K562 (cell line): Measurements from ENCODE around the gene PEDS1. TPM values are rescaled to one million over a fixed set of nuclear protein-coding genes. Genes with fewer than 3 reads are reported as not detected.

Experiments used
- POLR3G ChIP-seq: IDR thresholded peaks from 2 replicates; pipeline ENCODE4 v1.6.1; 2011; ENCODE audit not compliant: insufficient read length, insufficient replicate concordance; ENCODE audit errors: extremely low read depth
- ZBTB40 ChIP-seq, 2 experiments: fragments of 450-650 bp in 1 of 2; sonication (generic) in 1 of 2; formaldehyde crosslinking in 1 of 2; IDR thresholded peaks; 2 replicates each; pipeline versions ENCODE4 v1.7.1 to v1.9.0; 2016 to 2022; ENCODE audit warnings: inconsistent platforms in 1 of 2, mild to moderate bottlenecking in 1 of 2, missing genetic modification reagents in 1 of 2
- ZNF282 ChIP-seq: sonication (generic); formaldehyde crosslinking; IDR thresholded peaks from 2 replicates; pipeline ENCODE4 v1.8.1; 2023; ENCODE audit warnings: missing genetic modification reagents
- polyA plus RNA-seq, 8 experiments: library from polyadenylated mRNA; depleted of rRNA in 4 of 8; stranded (reverse) in 5 of 8; unstranded in 3 of 8; fragments of >200 nt; fragmentation: Nextera tagmentation in 2 of 8; fragmentation: Illumina TruSeq in 1 of 8; extraction: Ambion mirVana in 2 of 8; extraction: Trizol in 1 of 8; gene quantifications; 2 replicates each; pipeline versions ENCODE4 v1.2.1 to v1.2.3, GENCODE V29; 2011 to 2014; ENCODE audit warnings: inconsistent platforms in 1 of 8, missing spikeins in 1 of 8
- total RNA-seq, 7 experiments: library from RNA; depleted of rRNA in 6 of 7; stranded (reverse); fragments of >200 nt in 6 of 7; fragmentation: Illumina TruSeq in 2 of 7; extraction: Trizol in 2 of 7; gene quantifications; 2 replicates each; pipeline versions ENCODE4 v1.2.1 to v1.2.3, GENCODE V29; 2011 to 2021; ENCODE audit warnings: low replicate concordance in 1 of 7
- TF ChIP-seq, protein P1 (sequence below), 2 experiments: fragments of 450-650 bp; formaldehyde crosslinking in 1 of 2; IDR thresholded peaks; 2 replicates each; pipeline versions ENCODE4 v1.4.0 to v1.6.1; 2014 to 2020; ENCODE audit warnings: mild to moderate bottlenecking in 2 of 2, borderline replicate concordance in 1 of 2, low read depth in 1 of 2
- TF ChIP-seq, protein P2 (sequence below): fragments of 250-450 bp; sonication (Bioruptor Pico); IDR thresholded peaks from 2 replicates; pipeline ENCODE4 v1.6.1; 2021; ENCODE audit warnings: mild to moderate bottlenecking

Gene PEDS1
- total and polyA plus RNA-seq, 9 of the 15 experiments (the other 6 are each of a cell fraction or from before 2014, with no cell fraction given): 2.9 to 38.5 (median 24.2) TPM

DNA sequence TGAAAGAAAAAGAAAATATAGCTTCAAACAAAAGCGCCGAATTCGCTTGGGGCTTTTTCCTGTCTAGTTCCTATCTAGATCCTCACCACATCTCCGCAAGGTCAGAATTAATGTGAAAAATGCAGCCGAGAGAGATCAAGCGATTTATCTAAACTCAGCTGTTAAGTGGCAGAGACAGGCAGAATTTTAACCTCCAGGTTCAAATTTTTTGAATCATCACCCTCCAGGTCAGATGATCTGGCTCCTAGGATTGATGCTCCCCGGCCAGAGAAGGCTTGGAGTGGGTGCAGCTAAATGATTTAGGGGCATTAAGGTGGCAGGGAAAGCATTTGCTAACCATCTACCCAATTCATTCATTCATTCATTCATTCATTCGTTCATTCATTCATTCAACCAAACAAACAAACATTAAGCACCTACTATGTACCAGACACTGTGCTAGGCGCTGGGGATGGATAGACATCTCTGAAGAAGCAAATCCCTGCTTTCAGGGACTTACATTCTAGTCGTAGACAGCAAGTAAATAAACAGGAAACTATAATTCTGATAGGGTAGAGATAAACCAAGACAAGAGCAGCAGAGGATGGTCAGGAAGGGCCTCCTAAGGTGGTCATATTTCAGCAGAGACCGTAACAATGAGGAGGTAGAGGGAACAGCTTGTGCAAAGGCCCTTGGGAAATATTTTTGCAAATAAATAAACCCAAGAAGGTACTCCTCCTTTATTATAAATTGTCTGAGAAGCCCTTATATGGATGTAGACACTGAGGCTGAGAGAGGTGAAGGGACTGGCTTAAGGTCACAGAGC, 39.9 kb downstream of the PEDS1 start (continued):
- TF ChIP-seq ZBTB40 (IDR thresholded peaks at IDR 0.05) (peak; percentile 26; the same call in 1 of the 2 replicates), ZBTB40 (CRISPR knock-in tag; IDR thresholded peaks at IDR 0.05) (no peak), POLR3G (no peak), ZNF282 (no peak)
- TF ChIP-seq, protein P1, sequence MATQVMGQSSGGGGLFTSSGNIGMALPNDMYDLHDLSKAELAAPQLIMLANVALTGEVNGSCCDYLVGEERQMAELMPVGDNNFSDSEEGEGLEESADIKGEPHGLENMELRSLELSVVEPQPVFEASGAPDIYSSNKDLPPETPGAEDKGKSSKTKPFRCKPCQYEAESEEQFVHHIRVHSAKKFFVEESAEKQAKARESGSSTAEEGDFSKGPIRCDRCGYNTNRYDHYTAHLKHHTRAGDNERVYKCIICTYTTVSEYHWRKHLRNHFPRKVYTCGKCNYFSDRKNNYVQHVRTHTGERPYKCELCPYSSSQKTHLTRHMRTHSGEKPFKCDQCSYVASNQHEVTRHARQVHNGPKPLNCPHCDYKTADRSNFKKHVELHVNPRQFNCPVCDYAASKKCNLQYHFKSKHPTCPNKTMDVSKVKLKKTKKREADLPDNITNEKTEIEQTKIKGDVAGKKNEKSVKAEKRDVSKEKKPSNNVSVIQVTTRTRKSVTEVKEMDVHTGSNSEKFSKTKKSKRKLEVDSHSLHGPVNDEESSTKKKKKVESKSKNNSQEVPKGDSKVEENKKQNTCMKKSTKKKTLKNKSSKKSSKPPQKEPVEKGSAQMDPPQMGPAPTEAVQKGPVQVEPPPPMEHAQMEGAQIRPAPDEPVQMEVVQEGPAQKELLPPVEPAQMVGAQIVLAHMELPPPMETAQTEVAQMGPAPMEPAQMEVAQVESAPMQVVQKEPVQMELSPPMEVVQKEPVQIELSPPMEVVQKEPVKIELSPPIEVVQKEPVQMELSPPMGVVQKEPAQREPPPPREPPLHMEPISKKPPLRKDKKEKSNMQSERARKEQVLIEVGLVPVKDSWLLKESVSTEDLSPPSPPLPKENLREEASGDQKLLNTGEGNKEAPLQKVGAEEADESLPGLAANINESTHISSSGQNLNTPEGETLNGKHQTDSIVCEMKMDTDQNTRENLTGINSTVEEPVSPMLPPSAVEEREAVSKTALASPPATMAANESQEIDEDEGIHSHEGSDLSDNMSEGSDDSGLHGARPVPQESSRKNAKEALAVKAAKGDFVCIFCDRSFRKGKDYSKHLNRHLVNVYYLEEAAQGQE (IDR thresholded peaks at IDR 0.05; ENCODE audit: borderline replicate concordance): no peak
- TF ChIP-seq, protein P1 (CRISPR knock-in tag; IDR thresholded peaks at IDR 0.05; ENCODE audit: low read depth): 0 out of 2 replicates have a peak, but pooled peaks have one; percentile 4
- TF ChIP-seq, protein P2, sequence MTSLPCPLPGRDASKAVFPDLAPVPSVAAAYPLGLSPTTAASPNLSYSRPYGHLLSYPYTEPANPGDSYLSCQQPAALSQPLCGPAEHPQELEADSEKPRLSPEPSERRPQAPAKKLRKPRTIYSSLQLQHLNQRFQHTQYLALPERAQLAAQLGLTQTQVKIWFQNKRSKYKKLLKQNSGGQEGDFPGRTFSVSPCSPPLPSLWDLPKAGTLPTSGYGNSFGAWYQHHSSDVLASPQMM (CRISPR knock-in tag): no peak
